K562 (cell line): ENCODE results near the gene SLC19A1. TPM values are rescaled to one million over a fixed set of nuclear protein-coding genes. Genes with fewer than 3 reads are reported as not detected.

Source experiments
- ATAC-seq: fragments of 200-7000 bp; cut with Tn5 transposase; 3 replicates; pipeline ENCODE4 v1.9.1; 2020; ENCODE audit warnings: moderate library complexity
- BruUV-seq: library from RNA; stranded (reverse); fragments of 400-500 nt; replicated peaks from 2 replicates; lab custom pipeline; 2021; lab: Mats Ljungman, UMichigan
- CTCF ChIA-PET: fragments of 300-600 bp; formaldehyde crosslinking; extraction: SDS; loops from one replicate; lab custom pipeline; 2021; ENCODE audit warnings: low intra/inter-chr PET ratio; lab: Yijun Ruan, JAX
- POLR2A ChIA-PET: fragments of 300-600, 350-650 bp; sonication (Branson Sonifier 250); formaldehyde crosslinking; extraction: SDS; loops from one replicate; lab custom pipeline; 2021; ENCODE audit warnings: antibody characterized with exemption, inconsistent platforms; lab: Yijun Ruan, JAX
- DNase-seq, 4 experiments: peaks; one replicate each; pipeline versions ENCODE4 v3.0.0 to v3.0.0-alpha.2; 2011 to 2018; ENCODE audit warnings: low spot score in 3 of 4, mixed read lengths in 3 of 4; ENCODE audit errors: extremely low read depth in 1 of 4
- FAIRE-seq: peaks from 2 replicates; lab custom pipeline; 2011; peaks lifted over from hg19 to GRCh38; lab: Jason Lieb, UNC
- H2AFZ ChIP-seq: 2 replicates; pipeline ENCODE4 v1.6.0; 2011; ENCODE audit warnings: low read depth, low read length, control low read depth, inconsistent platforms
- H3K27ac ChIP-seq: fragments of 200-600 bp; 3 replicates; pipeline ENCODE4 v1.8.0; 2011; ENCODE audit warnings: low read depth, mild to moderate bottlenecking, control low read depth, inconsistent platforms, low read length, moderate library complexity, mixed read lengths; ENCODE audit errors: extremely low read depth
- H3K27me3 ChIP-seq, 2 experiments: fragments of 300-600 bp in 1 of 2; 2 replicates in 1 of 2; 3 replicates in 1 of 2; pipeline versions ENCODE4 v1.6.0 to v1.8.0; 2011; ENCODE audit warnings: inconsistent platforms in 2 of 2, low read length in 2 of 2, mild to moderate bottlenecking in 1 of 2, mixed read lengths in 1 of 2, moderate library complexity in 1 of 2; ENCODE audit not compliant: control insufficient read depth in 2 of 2, insufficient read depth in 2 of 2
- H3K36me3 ChIP-seq: fragments of 300-600 bp; 3 replicates; pipeline ENCODE4 v1.8.0; 2011; ENCODE audit warnings: mild to moderate bottlenecking, low read length, inconsistent platforms; ENCODE audit not compliant: control insufficient read depth, insufficient read depth
- H3K4me1 ChIP-seq, 2 experiments: fragments of 200-600 bp in 1 of 2; replicated peaks in 1 of 2; 2 replicates in 1 of 2; 3 replicates in 1 of 2; pipeline versions ENCODE4 v1.5.1 to v1.8.0; 2011; ENCODE audit warnings: inconsistent platforms in 2 of 2, low read length in 2 of 2, mild to moderate bottlenecking in 1 of 2, mixed read lengths in 1 of 2, moderate library complexity in 1 of 2; ENCODE audit not compliant: control insufficient read depth in 2 of 2, insufficient read depth in 2 of 2
- H3K4me2 ChIP-seq: 2 replicates; pipeline ENCODE4 v1.6.1; 2011; ENCODE audit warnings: low read length, control low read depth, inconsistent platforms, mixed read lengths; ENCODE audit not compliant: insufficient read depth
- H3K4me3 ChIP-seq: fragments of 200-600 bp; sonication (generic), shearing (Covaris generic); 2 replicates; pipeline ENCODE4 v1.5.1; 2016; ENCODE audit warnings: control low read depth, inconsistent platforms
- H3K79me2 ChIP-seq: fragments of 200-600 bp; 3 replicates; pipeline ENCODE4 v1.8.0; 2011; ENCODE audit warnings: low read length, inconsistent platforms; ENCODE audit not compliant: control insufficient read depth, insufficient read depth
- H3K9ac ChIP-seq, 2 experiments: 2 replicates each; pipeline versions ENCODE4 v1.6.0 to v1.6.1; 2011; ENCODE audit warnings: low read depth in 2 of 2, low read length in 2 of 2, control low read depth in 1 of 2, inconsistent platforms in 1 of 2, mild to moderate bottlenecking in 1 of 2, mixed read lengths in 1 of 2; ENCODE audit not compliant: insufficient read depth in 1 of 2
- H3K9me1 ChIP-seq: one replicate; pipeline ENCODE4 v1.6.0; 2011; ENCODE audit warnings: inconsistent platforms, mild to moderate bottlenecking, low read length, moderate library complexity; ENCODE audit not compliant: control insufficient read depth, insufficient read depth
- H3K9me3 ChIP-seq: replicated peaks from 2 replicates; pipeline ENCODE4 v1.5.1; 2011; ENCODE audit warnings: low read depth, low read length, inconsistent platforms; ENCODE audit not compliant: control insufficient read depth, insufficient read depth
- H4K20me1 ChIP-seq: replicated peaks from 2 replicates; pipeline ENCODE4 v1.6.1; 2011; ENCODE audit warnings: low read length, inconsistent platforms, mixed read lengths; ENCODE audit not compliant: control insufficient read depth, insufficient read depth
- ADNP ChIP-seq: fragments of 200-800 bp; sonication (Bioruptor generic); IDR thresholded peaks from 2 replicates; pipeline ENCODE4 v1.6.1; 2016; ENCODE audit warnings: missing genetic modification characterization, missing compliant biosample characterization
- DIDO1 ChIP-seq: fragments of 450-650 bp; IDR thresholded peaks from 2 replicates; pipeline ENCODE4 v1.6.1; 2016; ENCODE audit warnings: low read depth, missing biosample characterization, missing genetic modification characterization
- FOXP1 ChIP-seq: sonication (generic); formaldehyde crosslinking; IDR thresholded peaks from 2 replicates; pipeline ENCODE4 v1.8.0; 2022; ENCODE audit warnings: mild to moderate bottlenecking, missing genetic modification reagents
- HEY1 ChIP-seq: fragments of 250-450 bp; sonication (Bioruptor Pico); IDR thresholded peaks from 2 replicates; pipeline ENCODE4 v1.5.0; 2020; ENCODE audit warnings: mild to moderate bottlenecking, moderate library complexity, borderline replicate concordance
- JUNB ChIP-seq: fragments of 450-650 bp; formaldehyde crosslinking; conservative IDR thresholded peaks from 2 replicates; pipeline ENCODE4 v1.4.0; 2020; ENCODE audit warnings: mild to moderate bottlenecking
- KAT2B ChIP-seq: IDR thresholded peaks from one replicate; pipeline ENCODE4 v1.6.1; 2012; ENCODE audit warnings: low read depth, mild to moderate bottlenecking, control low read depth, inconsistent platforms, low read length, moderate library complexity
- KLF1 ChIP-seq: fragments of 450-650 bp; IDR thresholded peaks from 2 replicates; pipeline ENCODE4 v1.6.1; 2016; ENCODE audit warnings: missing genetic modification characterization, missing compliant biosample characterization
- MCM7 ChIP-seq, 2 experiments: fragments of 450-650 bp; IDR thresholded peaks; 2 replicates each; pipeline ENCODE4 v1.6.1; 2016 to 2018
- NFATC3 ChIP-seq: fragments of 450-650 bp; IDR thresholded peaks from 2 replicates; pipeline ENCODE4 v1.6.1; 2017; ENCODE audit warnings: mild to moderate bottlenecking
- NUFIP1 ChIP-seq: fragments of 450-650 bp; IDR thresholded peaks from 2 replicates; pipeline ENCODE4 v1.6.1; 2018; ENCODE audit not compliant: partially characterized antibody
- POLR2A ChIP-seq: fragments of 450-650 bp; conservative IDR thresholded peaks from 2 replicates; pipeline ENCODE4 v1.6.1; 2016
- POLR2AphosphoS2 ChIP-seq: IDR thresholded peaks from 2 replicates; pipeline ENCODE4 v1.6.1; 2012; ENCODE audit warnings: low read length, improper control_type of control experiment
- POLR2G ChIP-seq: fragments of 200-400 bp; formaldehyde crosslinking; IDR thresholded peaks from 2 replicates; pipeline ENCODE4 v1.6.1; 2017; ENCODE audit warnings: low read depth, mild to moderate bottlenecking, antibody characterized with exemption, low read length, moderate library complexity
- POLR2H ChIP-seq: IDR thresholded peaks from 2 replicates; pipeline ENCODE4 v1.6.1; 2016; ENCODE audit warnings: missing genetic modification characterization, low read depth, mild to moderate bottlenecking, control low read depth, missing compliant biosample characterization, moderate library complexity
- RBM22 ChIP-seq: fragments of 200-400 bp; formaldehyde crosslinking; IDR thresholded peaks from 2 replicates; pipeline ENCODE4 v1.6.1; 2018; ENCODE audit warnings: low read length, low read depth; ENCODE audit not compliant: poor library complexity, severe bottlenecking
- SMARCB1 ChIP-seq: IDR thresholded peaks from 2 replicates; pipeline ENCODE4 v1.6.1; 2011; ENCODE audit warnings: improper control_type of control experiment, low read depth; ENCODE audit not compliant: insufficient read length
- SNIP1 ChIP-seq: fragments of 450-650 bp; IDR thresholded peaks from 2 replicates; pipeline ENCODE4 v1.7.1; 2017; ENCODE audit warnings: low read depth, mild to moderate bottlenecking
- THAP7 ChIP-seq: fragments of 250-450 bp; sonication (Bioruptor Pico); IDR thresholded peaks from 2 replicates; pipeline ENCODE4 v1.5.0; 2021
- ZBTB8A ChIP-seq: fragments of 450-650 bp; IDR thresholded peaks from 2 replicates; pipeline ENCODE4 v1.6.1; 2018; ENCODE audit warnings: mild to moderate bottlenecking, moderate library complexity; ENCODE audit not compliant: partially characterized antibody
- ZC3H4 ChIP-seq: sonication (generic); formaldehyde crosslinking; IDR thresholded peaks from 2 replicates; pipeline ENCODE4 v1.9.0; 2021; ENCODE audit warnings: missing genetic modification reagents, borderline replicate concordance
- ZNF24 ChIP-seq: fragments of 450-650 bp; IDR thresholded peaks from 2 replicates; pipeline ENCODE4 v1.6.1; 2016
- ZNF3 ChIP-seq: fragments of 250-450 bp; sonication (Bioruptor Pico); IDR thresholded peaks from 2 replicates; pipeline ENCODE4 v1.5.0; 2021; ENCODE audit warnings: mild to moderate bottlenecking, moderate library complexity
- ZNF324 ChIP-seq: fragments of 250-450 bp; sonication (Bioruptor Pico); IDR thresholded peaks from 2 replicates; pipeline ENCODE4 v1.4.0; 2020; ENCODE audit warnings: mild to moderate bottlenecking
- ZNF57 ChIP-seq: fragments of 450-650 bp; formaldehyde crosslinking; IDR thresholded peaks from 2 replicates; pipeline ENCODE4 v1.4.0; 2020; ENCODE audit warnings: mild to moderate bottlenecking, moderate library complexity
- ZNF75A ChIP-seq: fragments of 450-650 bp; formaldehyde crosslinking; IDR thresholded peaks from 2 replicates; pipeline ENCODE4 v1.4.0; 2020; ENCODE audit warnings: mild to moderate bottlenecking
- WGBS: fragments of 100-300 bp; shearing (Covaris generic); methylation state at CpG from one replicate; pipeline ENCODE4 v1.1.6; 2016; ENCODE audit warnings: low coverage, mixed read lengths; ENCODE audit not compliant: insufficient coverage; ENCODE audit errors: missing lambda C conversion rate; 5-methylcytosine and 5-hydroxymethylcytosine counted together
- in situ Hi-C: fragments of 300-500 bp; cut with MboI; formaldehyde crosslinking; loops from 4 replicates; pipeline ENCODE4 v1.15.0; 2018; ENCODE audit warnings: inconsistent platforms, mixed read lengths
- intact Hi-C: fragments of 100-400 bp; cut with micrococcal nuclease; formaldehyde crosslinking; loops from 2 replicates; pipeline ENCODE4 v1.14.2; 2022
- polyA plus RNA-seq, 8 experiments: library from polyadenylated mRNA; depleted of rRNA in 4 of 8; stranded (reverse) in 5 of 8; unstranded in 3 of 8; fragments of >200 nt; fragmentation: Nextera tagmentation in 2 of 8; fragmentation: Illumina TruSeq in 1 of 8; extraction: Ambion mirVana in 2 of 8; extraction: Trizol in 1 of 8; gene quantifications; 2 replicates each; pipeline versions ENCODE4 v1.2.1 to v1.2.3, GENCODE V29; 2011 to 2014; ENCODE audit warnings: inconsistent platforms in 1 of 8, missing spikeins in 1 of 8
- total RNA-seq, 7 experiments: library from RNA; depleted of rRNA in 6 of 7; stranded (reverse); fragments of >200 nt in 6 of 7; fragmentation: Illumina TruSeq in 2 of 7; extraction: Trizol in 2 of 7; gene quantifications; 2 replicates each; pipeline versions ENCODE4 v1.2.1 to v1.2.3, GENCODE V29; 2011 to 2021; ENCODE audit warnings: low replicate concordance in 1 of 7

SLC19A1 gene
- total and polyA plus RNA-seq, 9 of the 15 experiments (the other 6 are each of a cell fraction or from before 2014, with no cell fraction given), result 0.65 to 88.7 (median 12.0) TPM

DNA sequence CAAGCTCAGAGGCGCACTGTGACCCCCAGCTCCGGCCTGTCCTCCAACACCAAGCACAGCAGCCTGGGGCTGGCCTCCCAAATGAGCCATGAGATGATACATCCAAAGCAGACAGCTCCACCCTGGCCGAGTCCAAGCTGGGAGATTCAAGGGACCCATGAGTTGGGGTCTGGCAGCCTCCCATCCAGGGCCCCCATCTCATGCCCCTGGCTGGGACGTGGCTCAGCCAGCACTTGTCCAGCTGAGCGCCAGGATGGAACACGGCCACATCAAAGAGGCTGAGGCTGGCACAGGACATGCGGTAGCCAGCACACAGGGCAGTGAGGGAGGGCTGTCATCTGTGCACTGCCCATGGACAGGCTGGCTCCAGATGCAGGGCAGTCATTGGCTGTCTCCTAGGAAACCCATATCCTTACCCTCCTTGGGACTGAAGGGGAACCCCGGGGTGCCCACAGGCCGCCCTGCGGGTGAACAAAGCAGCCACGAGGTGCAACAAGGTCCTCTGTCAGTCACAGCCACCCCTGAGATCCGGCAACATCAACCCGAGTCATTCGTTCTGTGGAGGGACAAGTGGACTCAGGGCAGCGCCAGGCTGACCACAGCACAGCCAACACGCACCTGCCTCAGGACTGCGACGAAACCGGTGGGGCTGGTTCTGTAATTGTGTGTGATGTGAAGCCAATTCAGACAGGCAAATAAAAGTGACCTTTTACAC, 29.1 kb downstream of the SLC19A1 start:
- intact Hi-C loops, result no loop called here
- POLR2A ChIA-PET, result interaction anchor here (0.6 to 1.1 kb wide), 3 partner anchors 13 to 49 kb away, joined by 3 read pairs; no protein-coding TSS in a partner anchor

More for the DNA sequence above, 29.1 kb downstream of the SLC19A1 start:
- FAIRE-seq (no peak), ATAC-seq (no peak), DNase-seq (no peak)
- no TSS peak for BruUV-seq
- H3K4me2 ChIP-seq, result no peak overlapping the region
- H2AFZ ChIP-seq, result no peak overlapping the region
- H3K27me3 ChIP-seq, result no peaks in the 10 kb centered on the region
- H3K27ac ChIP-seq, result no peak overlapping the region
- no peaks in the 10 kb centered on the region for H3K9me1 ChIP-seq
- peaks cover 6 to 63% of the 10 kb centered on the region in 2 experiments; a peak in 4 of 5 replicates for H3K4me1 ChIP-seq
- H3K4me3 ChIP-seq, result no peak overlapping the region
- TF ChIP-seq NFATC3, result no peak
- no peak for TF ChIP-seq KAT2B
- TF ChIP-seq ZNF3, result no peak
- peak; percentile 20; the same call in 1 of the 2 replicates for TF ChIP-seq POLR2A
- TF ChIP-seq SNIP1, result no peak
- no peak for TF ChIP-seq THAP7 (CRISPR knock-in tag)
- no peak for TF ChIP-seq POLR2H (tag)
- no peak for TF ChIP-seq SMARCB1
- TF ChIP-seq KLF1 (tag), result no peak
- TF ChIP-seq NUFIP1, result no peak
- TF ChIP-seq MCM7 (IDR thresholded peaks at IDR 0.05), result no peak
- no peak for TF ChIP-seq RBM22
- no peak for TF ChIP-seq ZC3H4 (CRISPR knock-in tag)
- TF ChIP-seq HEY1, result no peak
- no peak for TF ChIP-seq ZNF57
- no peak for TF ChIP-seq ZBTB8A
- no peak for TF ChIP-seq ZNF24
- TF ChIP-seq ADNP, result no peak
- TF ChIP-seq ZNF75A (CRISPR knock-in tag), result no peak
- no peak for TF ChIP-seq ZNF324 (CRISPR knock-in tag)
- peak; percentile 33; the same call in 1 of the 2 replicates for TF ChIP-seq POLR2G
- TF ChIP-seq DIDO1 (tag), result no peak
- TF ChIP-seq JUNB, result no peak
- no peak for TF ChIP-seq FOXP1
- 0 out of 2 replicates have a peak, but pooled peaks have one; percentile 11 for TF ChIP-seq POLR2AphosphoS2
- H3K9me3 ChIP-seq, result no peaks in the 10 kb centered on the region
- WGBS, result 92% methylated on average over 19 of the region's 19 CpGs
- H3K79me2 ChIP-seq, result peaks cover under 1% of the 10 kb centered on the region; the same call in 1 of the 3 replicates
- CTCF ChIA-PET, result no interaction called here
- H3K9ac ChIP-seq, result peak overlapping the region in 1 of 2 experiments; percentile 50; a peak in 1 of 4 replicates
- H4K20me1 ChIP-seq, result peaks cover 7% of the 10 kb centered on the region; the same call in 1 of the 2 replicates
- H3K36me3 ChIP-seq, result peaks cover 68% of the 10 kb centered on the region; the same call in 2 of the 3 replicates
- in situ Hi-C loops, result no loop called here
